Activated gamma-delta T cell treated with Interleukin-2 at 50 U/mL for 16 hours (primary cell): ENCODE measurements around the gene ARID3A.

Source experiments
- DNase-seq: peaks from one replicate; pipeline ENCODE4 v3.0.0-alpha.2; 2020

ARID3A gene

GRCh38 chr19:913080-913748, 12.6 kb upstream of the ARID3A start, which contains the start of gene R3HDM4:
Gene R3HDM4, minus strand, starts transcription at chr19:913219. Its CDS starts 62 bp downstream, at chr19:913157.
- peak; percentile 81 for DNase-seq

GRCh38 chr19:916645-917322, 9.1 kb upstream of the ARID3A start:
- DNase-seq: no peak

DNA sequence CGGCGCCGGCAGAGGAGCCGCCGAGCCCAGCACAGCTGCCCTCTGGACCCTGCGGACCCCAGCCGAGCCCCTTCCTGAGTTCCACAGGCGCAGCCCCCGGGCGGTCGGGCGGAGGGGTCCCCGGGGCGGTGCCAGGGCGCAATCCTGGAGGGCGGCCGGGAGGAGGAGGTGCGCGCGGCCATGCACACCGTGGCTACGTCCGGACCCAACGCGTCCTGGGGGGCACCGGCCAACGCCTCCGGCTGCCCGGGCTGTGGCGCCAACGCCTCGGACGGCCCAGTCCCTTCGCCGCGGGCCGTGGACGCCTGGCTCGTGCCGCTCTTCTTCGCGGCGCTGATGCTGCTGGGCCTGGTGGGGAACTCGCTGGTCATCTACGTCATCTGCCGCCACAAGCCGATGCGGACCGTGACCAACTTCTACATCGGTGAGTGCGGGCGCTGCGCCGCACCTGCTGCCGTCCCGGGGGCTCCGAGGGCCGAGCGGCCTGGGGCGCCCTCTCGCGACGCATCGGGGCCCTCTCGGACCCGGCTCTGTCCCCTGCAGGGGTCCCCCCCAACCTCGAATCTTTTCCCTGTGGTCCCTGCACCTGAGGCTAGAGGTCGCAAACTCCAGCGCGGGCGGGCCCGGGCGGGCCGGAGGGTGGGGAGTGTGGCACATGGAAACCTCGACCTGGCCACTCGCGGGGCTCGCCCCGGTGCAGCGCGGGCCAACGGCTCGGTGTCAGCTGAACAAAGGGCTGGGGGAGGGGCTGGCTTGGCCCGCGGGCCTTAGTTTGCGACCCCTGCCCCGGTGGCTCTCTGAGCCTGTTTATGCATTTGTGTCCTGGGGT, 8.3 kb upstream of the ARID3A start, which contains the start of gene KISS1R:
KISS1R (plus strand) TSS at position 11 of the 829 bp plus-strand sequence; CDS start at position 181, 170 bp downstream.
- DNase-seq: peak; percentile 44

DNA sequence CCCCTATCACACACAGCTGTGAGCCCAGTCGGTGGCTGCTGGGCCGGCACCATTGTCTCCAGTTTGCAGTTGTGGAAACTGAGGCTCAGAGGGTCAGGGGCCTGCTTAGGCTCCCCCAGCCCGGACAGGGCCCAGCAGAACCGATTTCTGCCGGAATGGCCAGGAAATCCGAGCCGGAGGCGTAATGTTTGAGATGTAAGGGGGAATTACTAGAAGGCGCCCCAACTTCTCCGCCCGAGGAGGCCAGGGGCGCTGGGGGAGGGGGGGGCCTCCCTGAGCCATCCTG, 7.7 kb upstream of the ARID3A start:
- DNase-seq: no peak

DNA sequence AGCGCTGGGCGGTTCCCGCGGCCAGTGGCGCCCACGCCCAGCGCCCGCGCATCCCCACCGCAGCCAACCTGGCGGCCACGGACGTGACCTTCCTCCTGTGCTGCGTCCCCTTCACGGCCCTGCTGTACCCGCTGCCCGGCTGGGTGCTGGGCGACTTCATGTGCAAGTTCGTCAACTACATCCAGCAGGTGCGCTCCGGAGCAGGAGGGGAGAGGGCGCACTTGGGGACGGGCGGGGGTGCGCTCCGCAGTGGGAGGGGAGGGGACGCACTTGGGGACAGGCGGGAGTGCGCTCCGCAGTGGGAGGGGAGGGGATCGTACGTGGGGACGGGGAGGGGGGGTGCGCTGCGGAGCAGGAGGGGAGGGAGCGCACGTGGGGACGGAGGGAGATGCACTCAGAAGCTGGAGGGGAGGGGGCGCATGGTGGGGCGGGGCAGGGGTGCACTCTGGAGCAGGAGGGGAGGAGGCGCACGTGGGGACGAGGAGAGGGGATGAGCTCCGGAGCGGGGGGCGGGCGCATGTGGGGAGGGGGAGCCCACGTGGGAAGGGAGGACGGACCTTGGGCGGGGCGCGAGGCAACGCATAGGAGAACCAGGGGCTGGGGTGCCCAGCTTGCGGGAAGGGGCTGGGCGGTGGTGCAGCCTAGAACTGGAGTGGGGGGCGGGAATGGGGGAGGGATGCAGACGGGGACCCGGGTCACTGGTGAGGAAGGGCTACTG, 7.2 kb upstream of the ARID3A start:
- DNase-seq: no peak

- DNase-seq: no peak
These were observed 6.4 kb upstream of the ARID3A start for GRCh38 chr19:919199-920050.

DNA sequence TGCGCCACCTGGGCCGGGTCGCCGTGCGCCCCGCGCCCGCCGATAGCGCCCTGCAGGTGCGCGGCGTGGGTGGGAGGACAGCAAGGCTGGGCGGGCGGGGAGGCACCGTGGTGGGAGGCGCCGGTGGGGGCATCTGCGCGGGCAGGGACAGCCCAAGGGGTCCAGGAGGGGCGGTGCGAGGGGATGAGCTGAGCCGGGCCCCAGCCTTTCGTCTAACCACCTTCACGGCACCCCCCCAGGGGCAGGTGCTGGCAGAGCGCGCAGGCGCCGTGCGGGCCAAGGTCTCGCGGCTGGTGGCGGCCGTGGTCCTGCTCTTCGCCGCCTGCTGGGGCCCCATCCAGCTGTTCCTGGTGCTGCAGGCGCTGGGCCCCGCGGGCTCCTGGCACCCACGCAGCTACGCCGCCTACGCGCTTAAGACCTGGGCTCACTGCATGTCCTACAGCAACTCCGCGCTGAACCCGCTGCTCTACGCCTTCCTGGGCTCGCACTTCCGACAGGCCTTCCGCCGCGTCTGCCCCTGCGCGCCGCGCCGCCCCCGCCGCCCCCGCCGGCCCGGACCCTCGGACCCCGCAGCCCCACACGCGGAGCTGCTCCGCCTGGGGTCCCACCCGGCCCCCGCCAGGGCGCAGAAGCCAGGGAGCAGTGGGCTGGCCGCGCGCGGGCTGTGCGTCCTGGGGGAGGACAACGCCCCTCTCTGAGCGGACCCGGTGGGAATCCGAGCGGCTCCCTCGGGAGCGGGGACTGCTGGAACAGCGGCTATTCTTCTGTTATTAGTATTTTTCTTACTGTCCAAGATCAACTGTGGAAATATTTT, 5.6 kb upstream of the ARID3A start:
- peak; percentile 65 for DNase-seq

DNA sequence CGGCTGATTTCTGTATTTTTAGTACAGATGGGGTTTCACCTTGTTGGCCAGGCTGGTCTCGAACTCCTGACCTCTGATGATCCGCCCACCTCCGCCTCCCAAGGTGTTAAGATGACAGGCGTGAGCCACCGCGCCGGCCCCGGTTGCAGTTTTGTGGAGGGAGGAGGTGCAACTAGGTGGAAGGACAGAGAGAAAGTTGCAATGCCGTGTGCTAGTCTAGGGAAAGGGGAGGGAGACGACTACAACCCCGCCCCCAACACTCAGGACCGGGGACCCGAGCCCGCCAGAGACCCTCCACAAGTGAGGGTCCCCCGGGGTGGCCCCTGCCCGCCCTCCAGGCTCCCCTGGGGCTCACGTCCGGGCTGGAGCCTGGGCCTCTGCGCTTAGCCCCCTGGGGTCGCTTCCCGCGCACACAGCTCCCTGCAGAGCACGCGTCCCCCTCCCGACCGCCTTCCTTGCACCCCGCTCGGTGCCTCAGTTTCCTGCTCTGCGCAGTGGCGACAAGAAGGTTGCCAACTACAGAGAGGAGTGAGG, 1.2 kb upstream of the ARID3A start:
- DNase-seq: no peak

GRCh38 chr19:925087-925525, 729 bp upstream of the ARID3A start:
- DNase-seq: no peak

DNA sequence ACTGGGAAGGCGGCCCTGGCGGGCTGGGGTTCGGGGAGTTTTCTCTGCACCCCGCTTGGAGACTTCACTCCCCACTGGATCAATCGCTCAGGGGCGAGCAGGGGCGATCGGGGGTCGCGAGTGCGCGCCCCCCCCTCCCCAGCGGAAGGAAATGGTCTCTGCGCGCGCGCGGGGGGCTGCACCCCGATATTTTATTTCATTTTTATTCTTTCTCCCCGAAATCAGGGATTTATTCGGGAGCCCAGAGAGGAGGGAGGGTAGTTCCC, 421 bp downstream of the ARID3A start:
- no peak for DNase-seq

DNA sequence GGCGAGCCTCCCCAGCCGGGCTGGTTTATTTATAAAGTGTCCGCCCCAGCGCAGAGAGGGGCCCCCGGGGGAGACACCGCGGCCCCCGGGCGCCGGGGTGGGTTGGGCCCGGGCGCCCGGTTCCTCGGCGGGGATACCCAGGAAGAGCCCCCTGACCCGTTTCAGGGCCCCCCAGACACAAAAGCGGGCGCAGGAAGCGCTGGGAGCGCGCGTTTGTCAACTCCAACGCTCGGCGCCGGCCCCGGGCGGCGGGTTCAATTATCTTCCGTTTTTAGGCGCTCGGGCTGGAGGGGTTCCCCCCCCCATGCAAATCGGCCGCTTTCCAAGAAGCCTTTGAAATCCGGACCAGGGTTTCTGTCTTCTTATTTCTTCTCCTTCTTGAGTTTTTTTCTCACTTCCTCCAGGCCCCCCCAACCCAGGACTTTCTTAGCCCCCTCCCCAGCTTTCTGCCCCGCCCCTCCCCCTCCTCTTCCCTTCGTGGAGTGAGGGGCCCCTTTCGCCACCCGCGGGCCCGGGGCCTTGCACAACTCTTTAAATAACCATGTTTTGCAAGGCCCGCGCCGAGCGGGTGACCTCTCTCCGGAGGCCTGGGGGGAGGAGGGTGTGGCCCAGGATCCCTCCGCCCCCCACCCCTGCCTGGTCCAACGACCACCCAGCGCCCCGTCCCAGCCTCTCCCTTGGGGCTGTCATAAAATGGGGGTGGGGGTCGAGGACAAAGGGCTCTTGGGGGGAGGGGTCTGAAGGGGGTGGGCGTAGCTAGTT, 935 bp downstream of the ARID3A start:
- DNase-seq: no peak

- DNase-seq: no peak
These were observed 1.5 kb downstream of the ARID3A start for GRCh38 chr19:927351-927779.

- no peak for DNase-seq
These were observed 2.1 kb downstream of the ARID3A start for GRCh38 chr19:927780-928401.

GRCh38 chr19:928471-929202, 2.8 kb downstream of the ARID3A start:
- no peak for DNase-seq

- DNase-seq: no peak
These were observed 3.5 kb downstream of the ARID3A start for GRCh38 chr19:929203-929890.

DNA sequence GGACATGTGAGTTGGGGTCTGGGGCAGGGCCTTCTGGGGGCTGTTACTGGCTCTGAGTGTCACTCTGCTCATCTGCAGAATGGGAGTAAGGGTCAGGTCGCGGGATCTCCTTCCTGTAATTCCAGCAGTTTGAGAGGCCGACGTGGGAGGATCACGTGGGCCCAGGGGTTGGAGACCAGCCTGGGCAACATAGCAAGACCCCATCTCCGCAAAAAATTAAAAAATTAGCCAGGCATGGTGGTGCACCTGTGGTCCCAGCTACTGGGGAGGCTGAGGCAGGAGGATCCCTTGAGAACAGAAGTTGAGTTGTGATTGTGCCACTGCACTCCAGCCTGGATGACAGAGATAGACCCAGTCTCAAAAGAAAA, 4.0 kb downstream of the ARID3A start:
- DNase-seq: no peak

GRCh38 chr19:931860-932647, 6.2 kb downstream of the ARID3A start:
- DNase-seq: no peak
